Stimulated activated CD4-positive, alpha-beta T cell treated with anti-CD3 and anti-CD28 coated beads, Interleukin-15, amount 100 ng/mL, for 24 hours (primary cell): Measurements from ENCODE around the gene ARHGDIG.
A peak's percentile ranks its signal among the peaks of the same experiment; 100 is the strongest.
"Not testable (repeated sequence)": the region's sequence is repeated elsewhere in the genome, so short reads cannot be mapped to it uniquely, and the experiment has no call there.

Experiments used
- DNase-seq: peaks from one replicate; pipeline ENCODE4 v3.0.0-alpha.2; 2020

The ARHGDIG gene

DNA sequence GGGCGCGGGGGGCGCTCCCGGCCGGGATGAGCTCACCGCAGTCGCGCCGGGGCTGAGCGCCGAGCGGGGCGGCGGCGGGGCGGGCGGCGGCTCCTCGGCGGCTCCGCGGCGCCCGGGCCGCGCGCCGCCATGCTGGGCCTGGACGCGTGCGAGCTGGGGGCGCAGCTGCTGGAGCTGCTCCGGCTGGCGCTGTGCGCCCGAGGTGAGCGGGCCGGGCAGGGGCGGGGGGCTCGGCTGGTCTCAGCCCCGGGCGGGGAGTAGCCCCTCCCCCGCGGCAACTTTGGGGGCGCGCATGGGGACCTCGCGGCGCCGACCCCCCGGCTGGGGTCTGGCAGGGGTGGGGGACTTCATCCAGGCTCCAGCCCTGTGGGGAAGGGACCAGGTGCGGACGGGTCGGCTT lies at the start of gene ARHGDIG:
Gene ARHGDIG (plus strand): TSS at position 40 of the 400 bp plus-strand sequence. CDS start 90 bp downstream, at position 130.
- no peak for DNase-seq

- DNase-seq, result no peak
Measured at GRCh38 chr16:230949-231348, 49.4 kb upstream of the ARHGDIG start.

DNA sequence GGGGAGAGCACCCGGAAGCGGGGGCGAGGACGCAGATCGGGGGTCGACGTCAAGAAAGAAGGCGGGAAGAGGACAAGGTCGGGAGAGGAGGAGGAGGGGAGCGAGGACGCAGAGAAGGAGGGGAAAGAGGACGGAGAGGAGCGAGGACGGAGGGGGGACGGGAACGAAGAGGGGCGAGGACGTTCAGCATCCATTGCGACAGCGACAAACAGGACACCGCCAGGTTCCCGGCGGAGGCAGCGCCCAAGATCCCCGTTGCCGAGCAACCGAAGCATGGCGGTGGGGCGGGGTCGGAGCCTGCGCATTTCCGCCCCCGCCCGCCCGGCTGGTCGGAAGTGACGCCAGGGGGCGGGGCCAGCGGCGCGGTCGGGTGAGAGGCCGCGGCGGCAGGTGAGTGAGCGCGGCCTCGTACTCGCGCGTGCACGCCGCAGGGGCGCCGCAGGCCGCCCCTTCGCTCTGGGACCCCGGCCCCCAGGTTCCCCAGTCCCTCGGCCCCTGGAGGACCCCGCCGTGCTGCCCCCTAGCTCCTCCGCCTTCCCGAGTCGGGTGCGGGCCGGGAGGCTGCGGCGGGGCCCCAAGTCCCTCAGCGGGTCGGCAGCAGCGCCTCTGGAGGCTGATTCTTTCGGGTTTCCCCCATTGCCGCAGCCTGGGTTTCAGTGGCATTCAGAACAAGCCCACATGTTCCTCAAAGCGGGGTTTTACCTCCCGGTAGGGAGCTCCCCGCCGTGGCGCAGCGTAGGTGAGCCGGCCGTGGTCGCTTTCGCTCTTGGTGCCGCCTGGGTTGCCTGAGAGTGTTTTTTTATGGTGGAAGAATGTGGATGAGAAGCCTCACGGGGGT lies 45.7 kb upstream of the ARHGDIG start, which contains the start of gene FAM234A:
Gene FAM234A (plus strand): TSS at position 354 of the 838 bp plus-strand sequence. CDS start 19,593 bp downstream, outside the sequence.
- DNase-seq, result peak; percentile 97

GRCh38 chr16:239948-240277 lies 40.5 kb upstream of the ARHGDIG start:
- no peak for DNase-seq

- no peak for DNase-seq
Measured at GRCh38 chr16:240559-240958, 39.8 kb upstream of the ARHGDIG start.

DNA sequence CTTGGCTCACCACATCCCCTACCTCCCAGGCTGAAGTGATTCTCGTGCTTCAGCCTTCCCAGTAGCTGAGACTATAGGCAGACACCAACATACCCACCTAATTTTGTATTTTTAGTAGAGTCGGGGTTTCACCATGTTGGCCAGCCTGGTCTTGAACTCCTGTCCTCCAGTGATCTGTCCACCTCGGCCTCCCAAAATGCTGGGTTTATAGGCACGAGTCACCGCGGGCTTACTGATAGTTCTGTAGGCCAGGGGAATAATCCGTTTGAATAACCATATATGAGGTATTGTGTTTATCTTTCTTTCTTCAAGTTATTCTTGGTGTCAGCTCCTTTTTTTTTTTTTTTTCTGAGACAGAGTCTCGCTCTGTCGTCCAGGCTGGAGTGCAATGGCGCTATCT lies 38.1 kb upstream of the ARHGDIG start:
- DNase-seq, result no peak

- DNase-seq, result no peak
Measured at GRCh38 chr16:243348-243747, 37.0 kb upstream of the ARHGDIG start.

DNA sequence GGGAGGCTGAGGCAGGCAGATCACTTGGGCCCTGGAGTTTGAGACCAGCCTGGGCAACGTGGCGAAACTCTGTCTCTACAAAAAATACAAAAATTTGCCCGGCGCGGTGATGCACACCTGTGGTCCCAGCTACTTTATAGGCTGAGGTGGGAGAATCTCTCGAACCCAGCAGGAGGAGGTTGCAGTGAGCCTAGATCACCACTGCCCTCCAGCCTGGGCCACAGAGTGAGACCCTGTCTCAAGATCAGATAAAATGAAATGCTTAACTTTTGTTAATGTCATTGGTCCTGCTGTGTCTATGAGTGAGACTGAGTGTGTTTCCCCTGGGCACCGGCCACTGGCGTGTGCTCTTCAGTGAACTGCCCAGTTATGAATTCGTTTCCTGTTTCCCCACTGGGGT lies 35.3 kb upstream of the ARHGDIG start:
- no peak for DNase-seq

DNA sequence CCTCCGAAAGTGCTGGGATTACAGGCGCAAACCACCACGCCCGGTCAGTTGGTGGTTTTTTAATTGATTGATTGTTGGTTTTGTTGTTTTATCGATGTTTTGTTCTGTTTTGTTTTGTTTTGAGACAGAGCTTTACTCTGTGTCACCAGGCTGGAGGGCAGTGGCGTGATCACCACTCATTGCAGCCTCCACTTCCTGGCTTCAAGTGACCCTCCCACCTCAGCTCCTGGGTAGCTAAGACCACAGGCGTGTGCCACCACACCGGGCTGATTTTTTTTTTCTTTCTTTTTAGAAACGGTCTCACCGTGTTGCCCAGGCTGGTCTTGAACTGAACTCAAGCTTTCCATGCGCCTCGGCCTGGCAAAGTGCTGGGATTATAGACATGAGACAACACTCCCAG lies 33.4 kb upstream of the ARHGDIG start:
- no peak for DNase-seq

- no peak for DNase-seq
Measured at GRCh38 chr16:249431-249830, 31.0 kb upstream of the ARHGDIG start.

DNA sequence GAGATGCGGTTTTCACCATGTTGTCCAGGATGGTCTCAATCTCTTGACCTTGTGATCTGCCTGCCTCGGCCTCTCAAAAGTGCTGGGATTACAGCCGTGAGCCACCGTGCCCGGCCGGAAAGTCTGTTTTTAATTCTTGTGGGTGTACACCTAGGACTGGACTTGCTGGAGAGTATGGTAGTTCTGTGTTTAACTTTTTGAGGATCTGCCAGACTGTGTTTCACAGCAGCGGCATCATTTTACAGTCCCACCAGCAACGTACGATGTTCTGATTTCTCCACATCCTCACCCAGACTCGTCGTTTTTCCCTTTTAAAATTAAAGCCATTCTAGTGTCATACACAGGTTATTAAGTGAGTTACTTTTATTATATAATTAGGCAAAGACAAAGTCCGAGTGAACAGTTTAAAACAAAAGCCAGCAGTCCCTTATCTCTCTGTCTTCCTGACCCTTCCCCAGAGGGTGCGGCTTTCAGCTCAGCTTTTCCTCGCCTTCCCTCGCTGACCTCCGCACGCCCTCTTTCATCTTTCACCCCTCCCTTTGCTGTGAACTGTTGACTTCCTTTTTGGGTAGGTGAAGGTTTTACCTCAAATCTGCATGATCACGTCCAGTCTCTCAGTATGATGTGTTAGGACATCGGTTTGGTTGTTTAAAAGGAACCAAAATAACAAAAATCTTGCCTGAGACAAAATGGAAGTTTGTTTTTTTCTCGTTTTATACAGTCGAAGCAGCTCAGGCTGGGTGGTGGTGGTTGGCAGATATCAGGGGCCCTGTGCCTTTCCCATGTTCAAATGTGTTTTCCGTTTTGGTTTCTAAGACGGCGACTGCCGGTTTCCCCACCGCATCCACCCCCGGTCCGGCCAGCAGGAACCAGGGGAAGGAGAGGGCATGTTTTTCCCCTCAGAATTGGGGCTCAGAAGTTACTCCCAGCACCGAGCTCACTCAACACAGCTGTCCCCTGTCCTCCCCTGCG lies 27.7 kb upstream of the ARHGDIG start:
- DNase-seq, result peak; percentile 48

- peak; percentile 23 for DNase-seq
Measured at GRCh38 chr16:253833-254232, 26.6 kb upstream of the ARHGDIG start.

- DNase-seq, result no peak
Measured at GRCh38 chr16:254461-254860, 25.9 kb upstream of the ARHGDIG start.

DNA sequence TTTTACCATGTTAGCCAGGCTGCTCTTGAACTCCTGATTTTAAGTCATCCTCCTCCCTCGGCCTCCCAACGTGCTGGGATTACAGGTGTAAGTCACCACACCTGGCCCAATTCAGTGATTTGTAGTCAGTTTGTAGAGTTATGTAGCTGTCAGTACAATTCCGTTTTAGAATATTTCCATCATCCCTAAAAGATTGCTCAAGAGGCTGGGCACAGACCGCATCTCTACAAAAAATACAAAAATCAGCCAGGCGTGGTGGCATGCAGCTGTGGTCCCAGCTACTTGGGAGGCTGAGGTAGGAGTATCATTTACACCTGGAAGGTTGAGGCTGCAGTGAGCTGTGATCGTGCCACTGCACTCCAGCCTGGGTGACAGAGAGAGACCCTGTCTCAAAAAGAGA lies 25.2 kb upstream of the ARHGDIG start:
- no peak for DNase-seq

- not testable (repeated sequence) for DNase-seq
Measured at GRCh38 chr16:258091-258490, 22.3 kb upstream of the ARHGDIG start.

DNA sequence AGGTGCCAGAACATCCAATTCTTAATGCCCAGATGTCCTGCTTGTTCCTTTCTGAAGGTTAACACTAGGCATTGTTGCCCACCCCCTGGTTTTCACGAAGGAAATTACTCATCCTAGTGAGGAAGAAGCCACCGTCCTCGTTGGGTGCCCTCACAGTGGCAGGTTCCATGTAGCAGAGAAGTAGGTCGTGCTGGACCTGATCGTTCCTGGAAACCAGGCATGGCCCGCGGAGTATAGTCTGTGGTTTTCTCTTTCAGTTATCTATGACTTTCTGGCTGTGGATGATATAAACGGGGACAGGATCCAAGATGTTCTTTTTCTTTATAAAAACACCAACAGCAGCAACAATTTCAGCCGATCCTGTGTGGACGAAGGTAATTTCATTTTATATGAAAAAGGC lies 21.2 kb upstream of the ARHGDIG start:
- no peak for DNase-seq

DNA sequence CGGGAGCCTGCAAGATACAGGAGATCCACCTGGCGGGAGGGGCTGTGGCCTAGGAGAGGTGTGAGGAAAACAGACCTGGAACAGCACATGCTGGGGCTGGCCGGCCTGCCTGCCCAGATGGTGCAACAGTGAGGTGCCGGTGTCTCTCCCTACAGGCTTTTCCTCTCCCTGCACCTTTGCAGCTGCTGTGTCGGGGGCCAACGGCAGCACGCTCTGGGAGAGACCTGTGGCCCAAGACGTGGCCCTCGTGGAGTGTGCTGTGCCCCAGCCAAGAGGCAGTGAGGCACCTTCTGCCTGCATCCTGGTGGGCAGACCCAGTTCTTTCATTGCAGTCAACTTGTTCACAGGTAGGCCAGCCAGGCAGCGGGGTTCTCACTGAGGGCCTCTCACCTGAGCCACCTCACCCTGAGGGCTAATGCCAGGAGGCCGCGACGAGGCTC lies 20.6 kb upstream of the ARHGDIG start:
- no peak for DNase-seq

GRCh38 chr16:260326-260725 lies 20.1 kb upstream of the ARHGDIG start:
- DNase-seq, result no peak

DNA sequence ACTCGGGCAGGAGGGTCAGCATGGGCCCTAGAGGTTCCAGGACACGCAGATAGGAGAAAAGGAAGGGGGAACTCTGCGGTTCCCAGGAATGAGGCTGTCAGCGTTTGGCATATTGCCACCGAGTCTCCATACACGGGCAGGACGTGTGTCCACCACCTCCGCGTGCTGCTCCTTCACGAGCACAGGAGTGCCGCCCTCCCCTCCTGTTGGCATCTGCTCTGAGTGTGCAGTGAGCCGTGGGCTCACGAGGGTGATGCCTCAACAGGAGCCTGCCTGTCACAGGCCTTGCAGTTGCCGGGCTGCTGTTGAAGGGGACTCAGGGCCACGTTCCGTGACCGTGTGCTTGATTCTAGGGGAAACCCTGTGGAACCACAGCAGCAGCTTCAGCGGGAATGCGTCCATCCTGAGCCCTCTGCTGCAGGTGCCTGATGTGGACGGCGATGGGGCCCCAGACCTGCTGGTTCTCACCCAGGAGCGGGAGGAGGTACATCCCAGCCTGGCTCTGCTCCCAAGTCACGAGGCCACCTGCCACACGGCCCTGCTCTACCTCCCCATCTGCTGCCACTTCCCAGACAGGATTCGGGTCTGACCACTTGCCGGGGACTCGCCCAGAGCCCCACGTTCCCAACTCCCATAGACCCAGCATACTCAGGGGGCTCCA lies 19.2 kb upstream of the ARHGDIG start:
- no peak for DNase-seq

GRCh38 chr16:262121-262745 lies 18.2 kb upstream of the ARHGDIG start:
- DNase-seq, result no peak

DNA sequence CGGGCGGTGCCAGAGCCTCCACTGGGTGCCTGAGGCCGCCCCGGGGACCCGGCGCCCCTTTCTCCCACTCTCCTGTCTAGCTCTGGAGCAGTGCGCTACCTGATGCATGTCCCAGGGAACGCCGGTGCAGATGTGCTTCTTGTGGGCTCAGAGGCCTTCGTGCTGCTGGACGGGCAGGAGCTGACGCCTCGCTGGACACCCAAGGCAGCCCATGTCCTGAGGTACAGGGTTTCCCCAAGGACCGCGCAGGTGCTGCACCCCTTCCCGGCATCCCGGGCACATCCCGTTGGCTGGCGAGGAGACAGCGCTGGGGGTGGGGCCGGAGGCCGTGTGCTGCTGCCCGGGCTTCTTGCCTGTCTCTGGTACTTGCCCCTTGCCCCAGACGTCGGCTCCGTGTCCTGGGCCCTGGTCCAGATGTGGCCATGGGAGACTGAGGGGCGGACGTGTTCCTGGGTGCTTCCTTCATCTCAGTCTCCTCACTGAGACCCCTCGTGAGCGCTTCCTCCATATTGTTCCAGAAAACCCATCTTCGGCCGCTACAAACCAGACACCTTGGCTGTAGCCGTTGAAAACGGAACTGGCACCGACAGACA lies 17.1 kb upstream of the ARHGDIG start:
- DNase-seq, result no peak

DNA sequence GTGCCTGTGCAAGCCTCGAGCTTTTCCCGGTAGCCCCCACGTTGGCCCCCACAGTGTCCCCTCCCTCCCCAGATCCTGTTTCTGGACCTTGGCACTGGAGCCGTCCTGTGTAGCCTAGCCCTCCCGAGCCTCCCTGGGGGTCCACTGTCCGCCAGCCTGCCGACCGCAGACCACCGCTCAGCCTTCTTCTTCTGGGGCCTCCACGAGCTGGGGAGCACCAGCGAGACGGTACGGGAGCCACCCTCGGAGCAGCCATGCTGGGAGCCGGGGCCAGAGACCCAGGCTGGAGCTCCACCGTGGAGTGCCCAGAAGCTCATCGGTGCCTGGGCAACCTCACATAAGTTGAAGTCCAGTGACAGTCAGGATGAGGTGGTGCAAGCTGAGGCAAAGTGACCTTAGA lies 16.4 kb upstream of the ARHGDIG start:
- DNase-seq, result no peak
